ENCODE measurements around the gene RAMAC.

DNA sequence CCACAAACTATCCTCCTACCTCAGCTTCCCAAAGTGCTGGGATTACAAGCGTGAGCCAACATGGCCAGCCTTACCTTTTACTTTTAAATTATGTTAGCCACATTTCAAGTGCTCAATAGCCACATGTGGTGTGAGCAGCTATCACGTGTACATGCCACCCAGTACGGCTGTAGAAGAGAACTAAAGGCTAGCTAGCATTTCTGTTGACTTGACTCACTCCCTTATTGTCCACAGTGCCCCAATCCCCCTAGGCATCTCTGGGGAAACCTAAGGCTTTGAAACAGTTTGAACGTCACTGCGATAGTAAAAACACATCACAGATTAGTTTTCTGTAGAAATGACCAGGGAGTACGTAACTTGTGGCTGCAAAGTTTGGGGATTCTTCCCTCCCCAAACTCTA is 13.4 kb downstream of the RAMAC start:
- TF ChIP-seq CTCF (IDR thresholded peaks at IDR 0.05 in 4 of 5, conservative IDR thresholded peaks at IDR 0.05 in 1 of 5) (no peak), POLR2A (IDR thresholded peaks at IDR 0.05) (no peak)

All from gastrocnemius medialis (tissue), 4 donors.